Measurements from ENCODE around the gene RCSD1.
A peak's percentile ranks its signal among the peaks of the same experiment; 100 is the strongest.

Gene RCSD1

GRCh38 chr1:167599957-167600581, 30.0 kb upstream of the RCSD1 start:
- no peaks in the 10 kb centered on the region for H3F3A ChIP-seq (ENCODE audit: insufficient read depth, low read length)
- no peaks in the 10 kb centered on the region for H3K9me2 ChIP-seq (ENCODE audit: low read depth, low read length)
- H3K27me3 ChIP-seq (ENCODE audit: insufficient read depth, low read length), result no peaks in the 10 kb centered on the region
- H3K27ac ChIP-seq (ENCODE audit: low read depth, low read length, poor library complexity, severe bottlenecking), result peak overlapping the region; percentile 89
- no peak overlapping the region for H2AFZ ChIP-seq (ENCODE audit: low read length)
- peak overlapping the region; percentile 49 for H3K4me2 ChIP-seq (ENCODE audit: low read length)
- H3K9me3 ChIP-seq (ENCODE audit: low read length), result no peaks in the 10 kb centered on the region
- no peak overlapping the region for H3K4me3 ChIP-seq (ENCODE audit: low read depth, low read length, poor library complexity, severe bottlenecking)
- TF ChIP-seq CTCF (IDR thresholded peaks at IDR 0.05; ENCODE audit: low read length) (peak; percentile 78), EZH2 (IDR thresholded peaks at IDR 0.05; ENCODE audit: borderline replicate concordance, low read length) (no peak)
- H3K79me2 ChIP-seq (ENCODE audit: insufficient read depth, low read length), result no peaks in the 10 kb centered on the region
- peak overlapping the region; percentile 0; the same call in 1 of the 2 replicates for H3K9ac ChIP-seq (ENCODE audit: low read length)
- H3K4me1 ChIP-seq (ENCODE audit: insufficient read depth, low read length, severe bottlenecking), result peaks cover 48% of the 10 kb centered on the region
- no peaks in the 10 kb centered on the region for H3K36me3 ChIP-seq (ENCODE audit: insufficient read depth, low read length)
- no peaks in the 10 kb centered on the region for H4K20me1 ChIP-seq (ENCODE audit: insufficient read depth, low read length)

- peak overlapping the region; percentile 45 for H3K9ac ChIP-seq (ENCODE audit: low read length)
- H3K4me1 ChIP-seq (ENCODE audit: insufficient read depth, low read length, severe bottlenecking), result peaks cover 48% of the 10 kb centered on the region
- no peaks in the 10 kb centered on the region for H3K27me3 ChIP-seq (ENCODE audit: insufficient read depth, low read length)
- no peaks in the 10 kb centered on the region for H3K79me2 ChIP-seq (ENCODE audit: insufficient read depth, low read length)
- no peaks in the 10 kb centered on the region for H3K9me3 ChIP-seq (ENCODE audit: low read length)
- peak overlapping the region; percentile 89 for H3K27ac ChIP-seq (ENCODE audit: low read depth, low read length, poor library complexity, severe bottlenecking)
- no peak for TF ChIP-seq CTCF (IDR thresholded peaks at IDR 0.05; ENCODE audit: low read length)
- H3K4me3 ChIP-seq (ENCODE audit: low read depth, low read length, poor library complexity, severe bottlenecking), result no peak overlapping the region
- H2AFZ ChIP-seq (ENCODE audit: low read length), result no peak overlapping the region
- no peaks in the 10 kb centered on the region for H4K20me1 ChIP-seq (ENCODE audit: insufficient read depth, low read length)
- 0 out of 2 replicates have a peak, but pooled peaks cover 2% of the 10 kb centered on the region for H3K36me3 ChIP-seq (ENCODE audit: insufficient read depth, low read length)
- H3K9me2 ChIP-seq (ENCODE audit: low read depth, low read length), result no peaks in the 10 kb centered on the region
- H3F3A ChIP-seq (ENCODE audit: insufficient read depth, low read length), result no peaks in the 10 kb centered on the region
- H3K4me2 ChIP-seq (ENCODE audit: low read length), result peak overlapping the region; percentile 40; the same call in 1 of the 2 replicates
Measured at GRCh38 chr1:167601442-167602383, 28.3 kb upstream of the RCSD1 start.

GRCh38 chr1:167602840-167603239, 27.2 kb upstream of the RCSD1 start:
- Histone ChIP-seq H3K9me2 (ENCODE audit: low read depth, low read length) (no peaks in the 10 kb centered on the region), H3K4me3 (ENCODE audit: low read depth, low read length, poor library complexity, severe bottlenecking) (no peak overlapping the region), H3K4me1 (ENCODE audit: insufficient read depth, low read length, severe bottlenecking) (peaks cover 47% of the 10 kb centered on the region), H3F3A (ENCODE audit: insufficient read depth, low read length) (no peaks in the 10 kb centered on the region), H3K27me3 (ENCODE audit: insufficient read depth, low read length) (no peaks in the 10 kb centered on the region), H3K9ac (ENCODE audit: low read length) (peak overlapping the region; percentile 45; the same call in 1 of the 2 replicates), H2AFZ (ENCODE audit: low read length) (no peak overlapping the region), H3K4me2 (ENCODE audit: low read length) (peak overlapping the region; percentile 40; the same call in 1 of the 2 replicates), H3K79me2 (ENCODE audit: insufficient read depth, low read length) (no peaks in the 10 kb centered on the region), H3K36me3 (ENCODE audit: insufficient read depth, low read length) (0 out of 2 replicates have a peak, but pooled peaks cover 10% of the 10 kb centered on the region), H3K27ac (ENCODE audit: low read depth, low read length, poor library complexity, severe bottlenecking) (peak overlapping the region; percentile 89), H4K20me1 (ENCODE audit: insufficient read depth, low read length) (no peaks in the 10 kb centered on the region), H3K9me3 (ENCODE audit: low read length) (0 out of 2 replicates have a peak, but pooled peaks cover 5% of the 10 kb centered on the region)
- TF ChIP-seq EZH2 (IDR thresholded peaks at IDR 0.05; ENCODE audit: borderline replicate concordance, low read length) (no peak), CTCF (IDR thresholded peaks at IDR 0.05; ENCODE audit: low read length) (no peak)

Data from OCI-LY1 (cell line).